Endodermal cell (in vitro differentiated cells): Measurements from ENCODE around the gene KLHL40. TPM values are rescaled to one million over a fixed set of nuclear protein-coding genes. Genes with fewer than 3 reads are reported as not detected.

Experiments used
- DNase-seq: peaks from one replicate; pipeline ENCODE4 v3.0.0-alpha.2; 2017
- H3K27ac ChIP-seq: 2 replicates; pipeline ENCODE4 v1.5.1; 2013; ENCODE audit warnings: mild to moderate bottlenecking, low read depth, low read length, moderate library complexity
- H3K27me3 ChIP-seq: 2 replicates; pipeline ENCODE4 v1.6.1; 2013; ENCODE audit warnings: mild to moderate bottlenecking, low read length, moderate library complexity; ENCODE audit not compliant: insufficient read depth, control insufficient read depth, poor library complexity, severe bottlenecking
- H3K36me3 ChIP-seq: 2 replicates; pipeline ENCODE4 v1.7.0; 2013; ENCODE audit warnings: mild to moderate bottlenecking, low read length, moderate library complexity; ENCODE audit not compliant: control insufficient read depth, insufficient read depth
- H3K4me1 ChIP-seq: one replicate; pipeline ENCODE4 v1.7.0; 2013; ENCODE audit warnings: low read length; ENCODE audit not compliant: control insufficient read depth, insufficient read depth
- H3K4me3 ChIP-seq: 2 replicates; pipeline ENCODE4 v1.5.1; 2013; ENCODE audit warnings: mild to moderate bottlenecking, low read length, moderate library complexity
- H3K9ac ChIP-seq: 2 replicates; pipeline ENCODE4 v1.6.1; 2013; ENCODE audit warnings: mild to moderate bottlenecking, low read length, moderate library complexity; ENCODE audit not compliant: poor library complexity, severe bottlenecking; ENCODE audit errors: extremely low read depth
- H3K9me3 ChIP-seq: 2 replicates; pipeline ENCODE4 v1.6.1; 2013; ENCODE audit warnings: mild to moderate bottlenecking, low read length, moderate library complexity; ENCODE audit not compliant: control insufficient read depth
- H3K27ac Mint-ChIP-seq: 2 replicates; pipeline ENCODE4 v1.8.0; 2020; ENCODE audit warnings: mixed read lengths
- H3K27me3 Mint-ChIP-seq: 2 replicates; pipeline ENCODE4 v1.8.0; 2021; ENCODE audit warnings: mild to moderate bottlenecking, mixed read lengths; ENCODE audit not compliant: insufficient read depth
- H3K36me3 Mint-ChIP-seq: 2 replicates; pipeline ENCODE4 v1.8.0; 2020; ENCODE audit warnings: low read depth, mixed read lengths
- H3K4me1 Mint-ChIP-seq: 2 replicates; pipeline ENCODE4 v1.8.0; 2020; ENCODE audit warnings: mixed read lengths
- H3K4me3 Mint-ChIP-seq: 2 replicates; pipeline ENCODE4 v1.8.0; 2020; ENCODE audit warnings: mild to moderate bottlenecking, moderate library complexity, mixed read lengths
- H3K9me3 Mint-ChIP-seq: 2 replicates; pipeline ENCODE4 v1.8.0; 2020; ENCODE audit warnings: mild to moderate bottlenecking, mixed read lengths
- CTCF ChIP-seq: fragments of 200-600 bp; sonication (generic); conservative IDR thresholded peaks from 2 replicates; pipeline ENCODE4 v1.5.0; 2021; ENCODE audit warnings: antibody characterized with exemption, mild to moderate bottlenecking
- WGBS, 2 experiments: methylation state at CpG; one replicate each; pipeline versions ENCODE4 v1.1.5 to v1.1.7; 2013; ENCODE audit warnings: missing lambda C conversion rate in 2 of 2, mixed read lengths in 1 of 2; ENCODE audit not compliant: insufficient coverage in 1 of 2, insufficient read length in 1 of 2; 5-methylcytosine and 5-hydroxymethylcytosine counted together
- total RNA-seq, 2 donors: library from RNA; stranded (reverse); fragmentation: NEBNext Ultra II Directional in 1 of 2; extraction: Animal tissue kit (Norgen Biotek cat#: 25700) in 1 of 2; gene quantifications; 2 replicates in 1 of 2; 3 replicates in 1 of 2; pipeline ENCODE4 v1.2.1, GENCODE V29; 2021

KLHL40 gene
- total RNA-seq, 2 donors from 2014 or later = not detected

GRCh38 chr3:42655331-42655888, 29.9 kb upstream of the KLHL40 start:
- H3K4me1 Mint-ChIP-seq = peaks cover 26% of the 10 kb centered on the region
- Histone ChIP-seq H3K9me3 (no peaks in the 10 kb centered on the region), H3K9ac (peak overlapping the region; percentile 67), H3K36me3 (no peaks in the 10 kb centered on the region), H3K4me3 (peak overlapping the region; percentile 75), H3K4me1 (peaks cover 10% of the 10 kb centered on the region), H3K27ac (no peak overlapping the region), H3K27me3 (no peaks in the 10 kb centered on the region)
- no peak for DNase-seq
- H3K9me3 Mint-ChIP-seq = no peaks in the 10 kb centered on the region
- H3K27me3 Mint-ChIP-seq = no peaks in the 10 kb centered on the region
- H3K4me3 Mint-ChIP-seq = peak overlapping the region; percentile 76
- no peak for TF ChIP-seq CTCF
- H3K36me3 Mint-ChIP-seq = no peaks in the 10 kb centered on the region
- WGBS, 2 experiments = 33 to 78% methylated on average over 1 to 4 of the region's 4 CpGs
- H3K27ac Mint-ChIP-seq = no peak overlapping the region

- no peak overlapping the region for H3K27ac Mint-ChIP-seq
- H3K27me3 ChIP-seq = no peaks in the 10 kb centered on the region
- 89 to 100% methylated on average over 1 to 6 of the region's 6 CpGs for WGBS, 2 experiments
- no peaks in the 10 kb centered on the region for H3K27me3 Mint-ChIP-seq
- no peaks in the 10 kb centered on the region for H3K36me3 Mint-ChIP-seq
- no peak overlapping the region for H3K4me3 ChIP-seq
- peaks cover 28% of the 10 kb centered on the region for H3K4me1 Mint-ChIP-seq
- H3K9me3 ChIP-seq = no peaks in the 10 kb centered on the region
- TF ChIP-seq CTCF = no peak
- DNase-seq = no peak
- H3K9ac ChIP-seq = no peak overlapping the region
- peaks cover 10% of the 10 kb centered on the region for H3K4me1 ChIP-seq
- no peaks in the 10 kb centered on the region for H3K36me3 ChIP-seq
- no peak overlapping the region for H3K27ac ChIP-seq
- H3K9me3 Mint-ChIP-seq = no peaks in the 10 kb centered on the region
- no peak overlapping the region for H3K4me3 Mint-ChIP-seq
Observed at GRCh38 chr3:42655980-42656679, 29.2 kb upstream of the KLHL40 start.

GRCh38 chr3:42656680-42657610, 28.4 kb upstream of the KLHL40 start:
- Histone ChIP-seq H3K27ac (no peak overlapping the region), H3K9ac (no peak overlapping the region), H3K9me3 (no peaks in the 10 kb centered on the region), H3K4me1 (peaks cover 10% of the 10 kb centered on the region), H3K27me3 (no peaks in the 10 kb centered on the region), H3K4me3 (no peak overlapping the region), H3K36me3 (no peaks in the 10 kb centered on the region)
- H3K36me3 Mint-ChIP-seq = no peaks in the 10 kb centered on the region
- H3K9me3 Mint-ChIP-seq = no peaks in the 10 kb centered on the region
- peaks cover 20% of the 10 kb centered on the region for H3K4me1 Mint-ChIP-seq
- DNase-seq = no peak
- WGBS, 2 experiments = 94 to 95% methylated on average over 5 to 9 of the region's 9 CpGs
- H3K27me3 Mint-ChIP-seq = no peaks in the 10 kb centered on the region
- no peak overlapping the region for H3K4me3 Mint-ChIP-seq
- no peak overlapping the region for H3K27ac Mint-ChIP-seq
- TF ChIP-seq CTCF = no peak
